NCI-H1105 (cell line): ENCODE data around the gene ZDHHC19.
A peak's percentile ranks its signal among the peaks of the same experiment; 100 is the strongest.
"Not testable (repeated sequence)": the region's sequence is repeated elsewhere in the genome, so short reads cannot be mapped to it uniquely, and the experiment has no call there.

Source experiments
- DNase-seq: peaks from one replicate; lab custom pipeline; 2025; lab: John Stamatoyannopoulos, UW

Gene ZDHHC19

GRCh38 chr3:196178993-196179379 lies 32.2 kb downstream of the ZDHHC19 start:
- DNase-seq: no peak

- DNase-seq: no peak
Observed at GRCh38 chr3:196177967-196178366, 33.2 kb downstream of the ZDHHC19 start.

GRCh38 chr3:196177567-196177966 lies 33.6 kb downstream of the ZDHHC19 start:
- no peak for DNase-seq

GRCh38 chr3:196175722-196176121 lies 35.5 kb downstream of the ZDHHC19 start:
- no peak for DNase-seq

GRCh38 chr3:196175116-196175625 lies 36.0 kb downstream of the ZDHHC19 start:
- DNase-seq: no peak

- no peak for DNase-seq
Observed at GRCh38 chr3:196174652-196175051, 36.5 kb downstream of the ZDHHC19 start.

- DNase-seq: not testable (repeated sequence)
Observed at GRCh38 chr3:196170296-196170695, 40.9 kb downstream of the ZDHHC19 start.

GRCh38 chr3:196169836-196170240 lies 41.4 kb downstream of the ZDHHC19 start:
- no peak for DNase-seq

GRCh38 chr3:196168808-196169391 lies 42.3 kb downstream of the ZDHHC19 start:
- peak; percentile 100 for DNase-seq

GRCh38 chr3:196166741-196167140 lies 44.5 kb downstream of the ZDHHC19 start:
- no peak for DNase-seq

GRCh38 chr3:196165850-196166249 lies 45.4 kb downstream of the ZDHHC19 start:
- no peak for DNase-seq

- DNase-seq: not testable (repeated sequence)
Observed at GRCh38 chr3:196165006-196165575, 46.1 kb downstream of the ZDHHC19 start.

- DNase-seq: no peak
Observed at GRCh38 chr3:196164576-196164975, 46.6 kb downstream of the ZDHHC19 start.

- DNase-seq: no peak
Observed at GRCh38 chr3:196163666-196164493, 47.3 kb downstream of the ZDHHC19 start.

GRCh38 chr3:196163212-196163611 lies 48.0 kb downstream of the ZDHHC19 start:
- DNase-seq: no peak

GRCh38 chr3:196162679-196163078 lies 48.5 kb downstream of the ZDHHC19 start:
- DNase-seq: no peak

- DNase-seq: no peak
Observed at GRCh38 chr3:196159952-196160804, 51.0 kb downstream of the ZDHHC19 start.

- DNase-seq: no peak
Observed at GRCh38 chr3:196159526-196159925, 51.7 kb downstream of the ZDHHC19 start.

GRCh38 chr3:196156160-196156559 lies 55.0 kb downstream of the ZDHHC19 start:
- no peak for DNase-seq

- DNase-seq: no peak
Observed at GRCh38 chr3:196150481-196150880, 60.7 kb downstream of the ZDHHC19 start.

- no peak for DNase-seq
Observed at GRCh38 chr3:196149831-196150301, 61.3 kb downstream of the ZDHHC19 start.

- DNase-seq: no peak
Observed at GRCh38 chr3:196149375-196149774, 61.8 kb downstream of the ZDHHC19 start.
